Keratinocyte (primary cell): Measurements from ENCODE around the gene GUF1. TPM values are rescaled to one million over a fixed set of nuclear protein-coding genes. Genes with fewer than 3 reads are reported as not detected.

Experiments
- DNase-seq: peaks from one replicate; pipeline ENCODE4 v3.0.0-alpha.2; 2011; ENCODE audit warnings: low read depth, missing footprints, low spot score
- FAIRE-seq: peaks from 2 replicates; lab custom pipeline; 2011; peaks lifted over from hg19 to GRCh38; lab: Jason Lieb, UNC
- H2AFZ ChIP-seq: 2 replicates; pipeline ENCODE4 v1.6.0; 2012; ENCODE audit warnings: low read length, control low read depth, inconsistent platforms; ENCODE audit not compliant: control insufficient read depth
- H3K27ac ChIP-seq: 2 replicates; pipeline ENCODE4 v1.5.1; 2011; ENCODE audit warnings: low read length; ENCODE audit not compliant: control insufficient read depth, insufficient read depth
- H3K27me3 ChIP-seq: 3 replicates; pipeline ENCODE4 v1.6.0; 2011; ENCODE audit warnings: low read length; ENCODE audit not compliant: control insufficient read depth, insufficient read depth; ENCODE audit errors: extremely low read depth
- H3K36me3 ChIP-seq, 2 experiments: 2 replicates in 1 of 2; 3 replicates in 1 of 2; pipeline ENCODE4 v1.5.1; 2011; ENCODE audit warnings: low read length in 2 of 2, mild to moderate bottlenecking in 1 of 2; ENCODE audit not compliant: control insufficient read depth in 2 of 2, insufficient read depth in 2 of 2; ENCODE audit errors: extremely low read depth in 1 of 2
- H3K4me1 ChIP-seq: 3 replicates; pipeline ENCODE4 v1.5.1; 2011; ENCODE audit warnings: low read length; ENCODE audit not compliant: control insufficient read depth, insufficient read depth; ENCODE audit errors: extremely low read depth
- H3K4me2 ChIP-seq: 3 replicates; pipeline ENCODE4 v1.6.0; 2011; ENCODE audit warnings: low read depth, low read length; ENCODE audit not compliant: control insufficient read depth, insufficient read depth; ENCODE audit errors: extremely low read depth
- H3K4me3 ChIP-seq, 3 experiments: fragments of 200-600 bp in 1 of 3; sonication (generic) in 1 of 3; 2 replicates in 2 of 3; 3 replicates in 1 of 3; pipeline ENCODE4 v1.5.1; 2011 to 2016; ENCODE audit warnings: low read length in 3 of 3, mild to moderate bottlenecking in 3 of 3, control low read depth in 2 of 3, inconsistent platforms in 1 of 3, low read depth in 1 of 3, mixed read lengths in 1 of 3, mixed run types in 1 of 3, moderate library complexity in 1 of 3; ENCODE audit not compliant: control insufficient read depth in 2 of 3, insufficient read depth in 2 of 3; ENCODE audit errors: extremely low read depth in 1 of 3
- H3K79me2 ChIP-seq: 2 replicates; pipeline ENCODE4 v1.6.0; 2012; ENCODE audit warnings: low read length; ENCODE audit not compliant: control insufficient read depth, insufficient read depth
- H3K9ac ChIP-seq: 3 replicates; pipeline ENCODE4 v1.6.0; 2011; ENCODE audit warnings: low read length; ENCODE audit not compliant: control insufficient read depth, insufficient read depth; ENCODE audit errors: extremely low read depth
- H3K9me1 ChIP-seq: 3 replicates; pipeline ENCODE4 v1.6.0; 2011; ENCODE audit warnings: low read length; ENCODE audit not compliant: control insufficient read depth, insufficient read depth; ENCODE audit errors: extremely low read depth
- H3K9me3 ChIP-seq: 2 replicates; pipeline ENCODE4 v1.5.1; 2012; ENCODE audit warnings: low read depth, low read length; ENCODE audit not compliant: control insufficient read depth
- H4K20me1 ChIP-seq: 3 replicates; pipeline ENCODE4 v1.6.0; 2011; ENCODE audit warnings: low read length; ENCODE audit not compliant: control insufficient read depth, insufficient read depth; ENCODE audit errors: extremely low read depth
- EZH2 ChIP-seq: IDR thresholded peaks from one replicate; pipeline ENCODE4 v1.6.1; 2012; ENCODE audit warnings: inconsistent platforms, mild to moderate bottlenecking, low read length, moderate library complexity
- dilution Hi-C: fragments of 300-500 bp; cut with MboI; formaldehyde crosslinking; loops from one replicate; pipeline ENCODE4 v1.7.0; 2020; ENCODE audit warnings: low sequenced_read_pairs; ENCODE audit not compliant: extremely low pct_ligation_motif_present
- polyA plus RNA-seq, 5 experiments: library from polyadenylated mRNA; depleted of rRNA in 3 of 5; stranded (reverse) in 3 of 5; stranded (forward) in 1 of 5; unstranded in 1 of 5; fragments of >200 nt; gene quantifications; 1 replicate in 1 of 5; 2 replicates in 3 of 5; 3 replicates in 1 of 5; pipeline versions ENCODE4 v1.2.1 to v1.2.3, GENCODE V29; 2011 to 2012; ENCODE audit warnings: missing spikeins in 2 of 5, low read depth in 1 of 5, low replicate concordance in 1 of 5
- TF ChIP-seq, protein P1 (sequence below), 3 experiments: IDR thresholded peaks in 1 of 3; conservative IDR thresholded peaks in 1 of 3; optimal IDR thresholded peaks in 1 of 3; 2 replicates in 2 of 3; 3 replicates in 1 of 3; pipeline versions ENCODE3 to v1.5.1; 2011; ENCODE audit warnings: low read length in 3 of 3, mild to moderate bottlenecking in 3 of 3, moderate library complexity in 2 of 3, control low read depth in 1 of 3, inconsistent platforms in 1 of 3; ENCODE audit not compliant: insufficient read depth in 2 of 3; ENCODE audit errors: extremely low read depth in 1 of 3

GUF1 gene
- polyA plus RNA-seq, 1 donor (not counting 4 experiments of a cell fraction or from before 2014, with no cell fraction given): 24.3 TPM

DNA sequence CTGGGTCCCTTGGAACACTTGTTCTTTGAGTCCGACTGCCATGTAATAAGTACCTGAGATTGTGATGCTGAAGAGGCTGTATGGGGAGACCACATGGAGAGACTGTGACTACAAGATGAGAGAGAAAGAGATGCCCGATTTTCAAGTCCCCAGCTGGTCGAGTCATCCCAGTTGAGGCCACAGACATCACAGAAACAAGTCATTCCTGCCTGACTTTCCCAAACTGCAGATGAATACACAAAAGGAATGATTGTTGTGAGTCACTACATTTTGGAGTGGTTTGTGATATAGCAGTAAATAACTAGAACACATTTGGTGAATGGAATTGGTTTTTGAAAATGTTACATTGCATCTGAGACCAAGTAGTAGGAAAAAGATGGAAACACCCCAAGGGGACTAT is 17.8 kb upstream of the GUF1 start:
- Histone ChIP-seq H4K20me1 (no peaks in the 10 kb centered on the region), H3K27me3 (no peaks in the 10 kb centered on the region), H3K4me2 (no peak overlapping the region), H2AFZ (no peak overlapping the region), H3K4me3 (no peak overlapping the region), H3K9me1 (no peaks in the 10 kb centered on the region), H3K36me3 (no peaks in the 10 kb centered on the region), H3K4me1 (no peaks in the 10 kb centered on the region), H3K9me3 (no peaks in the 10 kb centered on the region), H3K27ac (no peak overlapping the region), H3K79me2 (no peaks in the 10 kb centered on the region), H3K9ac (no peak overlapping the region)
- no peak for FAIRE-seq
- dilution Hi-C loops: no loop called here
- DNase-seq: no peak
- TF ChIP-seq, protein P1, sequence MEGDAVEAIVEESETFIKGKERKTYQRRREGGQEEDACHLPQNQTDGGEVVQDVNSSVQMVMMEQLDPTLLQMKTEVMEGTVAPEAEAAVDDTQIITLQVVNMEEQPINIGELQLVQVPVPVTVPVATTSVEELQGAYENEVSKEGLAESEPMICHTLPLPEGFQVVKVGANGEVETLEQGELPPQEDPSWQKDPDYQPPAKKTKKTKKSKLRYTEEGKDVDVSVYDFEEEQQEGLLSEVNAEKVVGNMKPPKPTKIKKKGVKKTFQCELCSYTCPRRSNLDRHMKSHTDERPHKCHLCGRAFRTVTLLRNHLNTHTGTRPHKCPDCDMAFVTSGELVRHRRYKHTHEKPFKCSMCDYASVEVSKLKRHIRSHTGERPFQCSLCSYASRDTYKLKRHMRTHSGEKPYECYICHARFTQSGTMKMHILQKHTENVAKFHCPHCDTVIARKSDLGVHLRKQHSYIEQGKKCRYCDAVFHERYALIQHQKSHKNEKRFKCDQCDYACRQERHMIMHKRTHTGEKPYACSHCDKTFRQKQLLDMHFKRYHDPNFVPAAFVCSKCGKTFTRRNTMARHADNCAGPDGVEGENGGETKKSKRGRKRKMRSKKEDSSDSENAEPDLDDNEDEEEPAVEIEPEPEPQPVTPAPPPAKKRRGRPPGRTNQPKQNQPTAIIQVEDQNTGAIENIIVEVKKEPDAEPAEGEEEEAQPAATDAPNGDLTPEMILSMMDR (optimal IDR thresholded peaks at IDR 0.05 in 1 of 3, IDR thresholded peaks at IDR 0.05 in 1 of 3, conservative IDR thresholded peaks at IDR 0.05 in 1 of 3; ENCODE audit: extremely low read depth in 1 of 3, insufficient read depth in 2 of 3, low read length in 3 of 3): no peak
- TF ChIP-seq EZH2: no peak

DNA sequence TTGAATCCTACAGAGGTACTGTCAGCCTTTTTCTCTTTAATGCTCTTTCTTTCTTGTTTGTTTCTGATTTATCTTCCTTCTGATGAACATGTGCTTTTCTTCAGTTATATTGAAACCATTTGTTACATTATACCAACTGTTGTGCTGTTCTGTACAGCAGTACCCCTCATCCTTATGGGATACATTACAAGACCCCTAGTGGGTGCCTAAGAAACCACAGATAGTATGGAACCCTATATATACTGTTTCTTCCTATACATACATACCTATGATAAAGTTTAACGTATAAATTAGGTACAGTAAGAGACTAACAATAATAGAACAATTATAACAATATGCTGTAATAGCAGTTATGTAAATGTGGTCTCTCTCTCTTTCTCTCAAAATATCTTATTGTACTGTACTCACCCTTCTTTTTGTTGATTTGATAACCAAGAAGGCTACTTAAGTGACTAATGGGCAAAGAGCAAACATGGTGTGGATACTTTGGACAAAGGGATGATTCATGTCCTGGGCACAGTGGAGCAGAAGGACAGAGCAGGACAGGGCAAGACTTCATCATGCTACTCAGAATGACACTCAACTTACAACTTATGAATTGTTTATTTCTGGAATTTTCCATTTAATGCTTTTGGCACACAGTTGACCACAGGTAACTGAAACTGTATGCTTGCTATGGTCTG is 16.1 kb upstream of the GUF1 start:
- H3K9me3 ChIP-seq: no peaks in the 10 kb centered on the region
- H3K4me1 ChIP-seq: no peaks in the 10 kb centered on the region
- no peak overlapping the region for H3K4me3 ChIP-seq
- no peak overlapping the region for H3K9ac ChIP-seq
- no peak overlapping the region for H2AFZ ChIP-seq
- no peaks in the 10 kb centered on the region for H4K20me1 ChIP-seq
- no peak overlapping the region for H3K4me2 ChIP-seq
- FAIRE-seq: no peak
- H3K9me1 ChIP-seq: no peaks in the 10 kb centered on the region
- H3K79me2 ChIP-seq: no peaks in the 10 kb centered on the region
- DNase-seq: no peak
- H3K27ac ChIP-seq: no peak overlapping the region
- TF ChIP-seq EZH2: no peak
- TF ChIP-seq, protein P1 (optimal IDR thresholded peaks at IDR 0.05 in 1 of 3, IDR thresholded peaks at IDR 0.05 in 1 of 3, conservative IDR thresholded peaks at IDR 0.05 in 1 of 3; ENCODE audit: extremely low read depth in 1 of 3, insufficient read depth in 2 of 3, low read length in 3 of 3): no peak
- dilution Hi-C loops: no loop called here
- no peaks in the 10 kb centered on the region for H3K27me3 ChIP-seq
- H3K36me3 ChIP-seq: no peaks in the 10 kb centered on the region
